H1 (cell line): ENCODE measurements around the gene CTPS1. TPM values are rescaled to one million over a fixed set of nuclear protein-coding genes. Genes with fewer than 3 reads are reported as not detected.

ENCODE experiments used
- CTCF ChIA-PET: fragments of 300-600 bp; sonication (Branson Sonifier 250); formaldehyde crosslinking; loops from one replicate; lab custom pipeline; 2021; ENCODE audit not compliant: partially characterized antibody; lab: Charles Lee
- POLR2A ChIA-PET: fragments of 300-600 bp; sonication (Branson Sonifier 250); formaldehyde crosslinking; loops from one replicate; lab custom pipeline; 2021; ENCODE audit warnings: inconsistent platforms; ENCODE audit not compliant: partially characterized antibody; lab: Charles Lee
- DNase-seq, 2 experiments: peaks; one replicate each; pipeline versions ENCODE4 v3.0.0 to v3.0.0-alpha.2; 2010 to 2022; ENCODE audit warnings: low spot score in 2 of 2, low read depth in 1 of 2, mixed read lengths in 1 of 2
- FAIRE-seq: peaks from 2 replicates; lab custom pipeline; 2011; peaks lifted over from hg19 to GRCh38; lab: Jason Lieb, UNC
- H2AFZ ChIP-seq: 2 replicates; pipeline ENCODE4 v1.8.1; 2012; ENCODE audit warnings: low read length, inconsistent platforms
- H2AK5ac ChIP-seq: 2 replicates; pipeline ENCODE4 v1.6.1; 2013; ENCODE audit warnings: low read depth, low read length
- H2BK120ac ChIP-seq: replicated peaks from 2 replicates; pipeline ENCODE3; 2013; ENCODE audit warnings: low read depth, low read length, inconsistent platforms
- H2BK12ac ChIP-seq: 2 replicates; pipeline ENCODE4 v1.6.1; 2013; ENCODE audit warnings: low read depth, low read length
- H2BK15ac ChIP-seq: 2 replicates; pipeline ENCODE4 v1.6.1; 2013; ENCODE audit warnings: low read length
- H2BK20ac ChIP-seq: 2 replicates; pipeline ENCODE4 v1.6.1; 2013; ENCODE audit warnings: low read length
- H2BK5ac ChIP-seq: 2 replicates; pipeline ENCODE4 v1.6.1; 2013; ENCODE audit warnings: low read depth, low read length
- H3K14ac ChIP-seq: 2 replicates; pipeline ENCODE4 v1.6.1; 2013; ENCODE audit warnings: inconsistent platforms; ENCODE audit not compliant: insufficient read length
- H3K18ac ChIP-seq: 2 replicates; pipeline ENCODE4 v1.6.1; 2013; ENCODE audit warnings: low read length; ENCODE audit errors: extremely low read depth
- H3K23ac ChIP-seq: 2 replicates; pipeline ENCODE4 v1.6.1; 2013; ENCODE audit warnings: inconsistent platforms; ENCODE audit not compliant: insufficient read length
- H3K23me2 ChIP-seq: 2 replicates; pipeline ENCODE4 v1.6.1; 2013; ENCODE audit warnings: low read depth, low read length
- H3K27ac ChIP-seq: 2 replicates; pipeline ENCODE4 v1.6.1; 2011; ENCODE audit warnings: low read depth, low read length, inconsistent platforms
- H3K27me3 ChIP-seq, 4 experiments: replicated peaks in 1 of 4; 1 replicate in 1 of 4; 2 replicates in 3 of 4; pipeline versions ENCODE4 v1.6.1 to v1.8.1; 2011 to 2013; ENCODE audit warnings: low read length in 3 of 4, mild to moderate bottlenecking in 3 of 4, inconsistent platforms in 2 of 4, mixed read lengths in 2 of 4, moderate library complexity in 1 of 4; ENCODE audit not compliant: control insufficient read depth in 3 of 4, insufficient read depth in 3 of 4; ENCODE audit errors: extremely low read depth in 1 of 4
- H3K36me3 ChIP-seq, 4 experiments: 2 replicates each; pipeline versions ENCODE4 v1.6.1 to v1.8.1; 2011 to 2013; ENCODE audit warnings: mild to moderate bottlenecking in 4 of 4, low read length in 3 of 4, moderate library complexity in 2 of 4, control low read depth in 1 of 4, inconsistent platforms in 1 of 4; ENCODE audit not compliant: insufficient read depth in 4 of 4, control insufficient read depth in 2 of 4
- H3K4ac ChIP-seq: replicated peaks from 2 replicates; pipeline ENCODE3; 2013; ENCODE audit warnings: low read length, low read depth, mixed read lengths, inconsistent platforms; ENCODE audit not compliant: insufficient read length
- H3K4me1 ChIP-seq, 4 experiments: replicated peaks in 1 of 4; 1 replicate in 1 of 4; 2 replicates in 3 of 4; pipeline versions ENCODE4 v1.6.1 to v1.8.1; 2011 to 2013; ENCODE audit warnings: low read length in 3 of 4, inconsistent platforms in 2 of 4, mixed read lengths in 1 of 4; ENCODE audit not compliant: insufficient read depth in 4 of 4, control insufficient read depth in 3 of 4
- H3K4me2 ChIP-seq, 2 experiments: 2 replicates each; pipeline versions ENCODE4 v1.6.1 to v1.8.1; 2011 to 2013; ENCODE audit warnings: low read depth in 2 of 2, low read length in 2 of 2, control low read depth in 1 of 2, inconsistent platforms in 1 of 2, mild to moderate bottlenecking in 1 of 2; ENCODE audit not compliant: insufficient read depth in 1 of 2
- H3K4me3 ChIP-seq, 4 experiments: fragments of 200-600, 300-600 bp in 1 of 4; sonication (generic), shearing (Covaris generic), sonication (Bioruptor Twin) in 1 of 4; 2 replicates each; pipeline versions ENCODE4 v1.5.1 to v1.8.1; 2011 to 2016; ENCODE audit warnings: low read length in 4 of 4, low read depth in 3 of 4, control low read depth in 2 of 4, inconsistent platforms in 2 of 4, mild to moderate bottlenecking in 2 of 4, mixed read lengths in 1 of 4, moderate library complexity in 1 of 4; ENCODE audit not compliant: insufficient read depth in 2 of 4; ENCODE audit errors: extremely low read depth in 1 of 4
- H3K56ac ChIP-seq: replicated peaks from 2 replicates; pipeline ENCODE3; 2013; ENCODE audit warnings: low read depth, mild to moderate bottlenecking, mixed read lengths, low read length, inconsistent platforms; ENCODE audit not compliant: insufficient read length
- H3K79me1 ChIP-seq: 2 replicates; pipeline ENCODE4 v1.6.1; 2013; ENCODE audit warnings: low read depth, low read length, control low read depth
- H3K79me2 ChIP-seq, 2 experiments: 2 replicates each; pipeline versions ENCODE4 v1.6.1 to v1.8.1; 2012 to 2013; ENCODE audit warnings: low read length in 2 of 2, mild to moderate bottlenecking in 2 of 2, inconsistent platforms in 1 of 2; ENCODE audit not compliant: insufficient read depth in 2 of 2, control insufficient read depth in 1 of 2
- H3K9ac ChIP-seq, 4 experiments: replicated peaks in 1 of 4; 1 replicate in 1 of 4; 2 replicates in 3 of 4; pipeline versions ENCODE4 v1.6.1 to v1.8.1; 2011 to 2013; ENCODE audit warnings: low read depth in 3 of 4, low read length in 3 of 4, control low read depth in 2 of 4, mild to moderate bottlenecking in 2 of 4, moderate library complexity in 2 of 4, inconsistent platforms in 1 of 4; ENCODE audit errors: extremely low read depth in 1 of 4
- H3K9me3 ChIP-seq, 2 experiments: 2 replicates each; pipeline versions ENCODE4 v1.6.1 to v1.8.1; 2012 to 2013; ENCODE audit warnings: mild to moderate bottlenecking in 2 of 2, moderate library complexity in 2 of 2, control low read depth in 1 of 2, inconsistent platforms in 1 of 2, low read depth in 1 of 2, low read length in 1 of 2, mixed read lengths in 1 of 2; ENCODE audit not compliant: insufficient read depth in 2 of 2
- H4K20me1 ChIP-seq, 2 experiments: replicated peaks in 1 of 2; 2 replicates each; pipeline versions ENCODE3 to v1.8.1; 2011 to 2013; ENCODE audit warnings: inconsistent platforms in 2 of 2, low read length in 2 of 2, mild to moderate bottlenecking in 1 of 2; ENCODE audit not compliant: insufficient read depth in 2 of 2, control insufficient read depth in 1 of 2
- H4K5ac ChIP-seq: 2 replicates; pipeline ENCODE4 v1.6.1; 2013; ENCODE audit warnings: low read length, low read depth, mixed read lengths, inconsistent platforms; ENCODE audit not compliant: insufficient read length
- H4K8ac ChIP-seq: 2 replicates; pipeline ENCODE4 v1.8.0; 2013; ENCODE audit warnings: mild to moderate bottlenecking, moderate library complexity, low read length, inconsistent platforms; ENCODE audit not compliant: insufficient read depth; ENCODE audit errors: extremely low read depth
- H4K91ac ChIP-seq: replicated peaks from 2 replicates; pipeline ENCODE3; 2013; ENCODE audit warnings: low read length, mixed read lengths, inconsistent platforms; ENCODE audit not compliant: insufficient read length
- ASH2L ChIP-seq: fragments of 200-600, 300-600 bp; sonication (generic); IDR thresholded peaks from one replicate; pipeline ENCODE4 v1.7.1; 2017; ENCODE audit warnings: low read length
- CHD1 ChIP-seq: IDR thresholded peaks from 2 replicates; pipeline ENCODE4 v1.6.1; 2012; ENCODE audit warnings: low read depth, low read length, improper control_type of control experiment
- CTBP2 ChIP-seq: IDR thresholded peaks from 2 replicates; pipeline ENCODE4 v1.7.0; 2011; ENCODE audit warnings: borderline replicate concordance, mild to moderate bottlenecking, moderate library complexity, mixed read lengths, low read length; ENCODE audit not compliant: insufficient read depth, insufficient read length
- GABPA ChIP-seq: IDR thresholded peaks from 2 replicates; pipeline ENCODE4 v1.6.1; 2011; ENCODE audit warnings: mild to moderate bottlenecking, low read length, moderate library complexity, borderline replicate concordance; ENCODE audit not compliant: insufficient read depth
- JUND ChIP-seq: IDR thresholded peaks from 2 replicates; pipeline ENCODE4 v1.6.1; 2011; ENCODE audit warnings: mild to moderate bottlenecking, improper control_type of control experiment, low read length
- POU5F1 ChIP-seq: IDR thresholded peaks from 2 replicates; pipeline ENCODE4 v1.6.1; 2011; ENCODE audit warnings: low read depth, mild to moderate bottlenecking, low read length, moderate library complexity
- SAP30 ChIP-seq: fragments of 300-600 bp; sonication (generic); IDR thresholded peaks from 2 replicates; pipeline ENCODE4 v1.7.1; 2012; ENCODE audit warnings: low read length, moderate library complexity, mild to moderate bottlenecking, inconsistent platforms; ENCODE audit not compliant: insufficient read depth, insufficient replicate concordance
- SIX5 ChIP-seq: IDR thresholded peaks from 2 replicates; pipeline ENCODE4 v1.6.1; 2011; ENCODE audit warnings: mild to moderate bottlenecking, low read depth, low read length
- SP2 ChIP-seq: IDR thresholded peaks from 2 replicates; pipeline ENCODE4 v1.6.1; 2012; ENCODE audit warnings: mild to moderate bottlenecking, low read length, inconsistent platforms
- SUZ12 ChIP-seq: fragments of 200-600 bp; sonication (generic); IDR thresholded peaks from 2 replicates; pipeline ENCODE4 v1.6.1; 2012; ENCODE audit warnings: mild to moderate bottlenecking, inconsistent platforms, low read length, moderate library complexity, mixed read lengths
- WGBS, 2 experiments: shearing (Covaris generic) in 1 of 2; methylation state at CpG; one replicate each; pipeline versions ENCODE4 v1.1.6 to v1.1.7; 2013 to 2015; ENCODE audit warnings: low lambda C conversion rate in 2 of 2, mixed read lengths in 2 of 2, inconsistent platforms in 1 of 2, low coverage in 1 of 2, missing lambda C conversion rate in 1 of 2; ENCODE audit not compliant: insufficient replicate concordance in 2 of 2, insufficient coverage in 1 of 2, insufficient read length in 1 of 2; ENCODE audit errors: extremely low coverage in 1 of 2, missing lambda C conversion rate in 1 of 2; 5-methylcytosine and 5-hydroxymethylcytosine counted together
- polyA plus RNA-seq, 7 experiments: library from polyadenylated mRNA; depleted of rRNA in 3 of 7; stranded (reverse) in 5 of 7; unstranded in 2 of 7; fragments of >200 nt in 5 of 7; fragments of 200-250 nt in 2 of 7; gene quantifications; 1 replicate in 5 of 7; 2 replicates in 1 of 7; 4 replicates in 1 of 7; pipeline versions ENCODE4 v1.2.1 to v1.2.3, GENCODE V29; 2011 to 2013; ENCODE audit warnings: missing spikeins in 2 of 7, mixed read lengths in 2 of 7
- total RNA-seq: library from RNA; stranded (reverse); fragmentation: NEBNext Ultra II Directional; extraction: Animal tissue kit (Norgen Biotek cat#: 25700); gene quantifications from 2 replicates; pipeline ENCODE4 v1.2.1, GENCODE V29; 2021

Gene CTPS1
- total and polyA plus RNA-seq, 2 of the 8 experiments (the other 6 are each of a cell fraction or from before 2014, with no cell fraction given), result 35.5 to 103 TPM

DNA sequence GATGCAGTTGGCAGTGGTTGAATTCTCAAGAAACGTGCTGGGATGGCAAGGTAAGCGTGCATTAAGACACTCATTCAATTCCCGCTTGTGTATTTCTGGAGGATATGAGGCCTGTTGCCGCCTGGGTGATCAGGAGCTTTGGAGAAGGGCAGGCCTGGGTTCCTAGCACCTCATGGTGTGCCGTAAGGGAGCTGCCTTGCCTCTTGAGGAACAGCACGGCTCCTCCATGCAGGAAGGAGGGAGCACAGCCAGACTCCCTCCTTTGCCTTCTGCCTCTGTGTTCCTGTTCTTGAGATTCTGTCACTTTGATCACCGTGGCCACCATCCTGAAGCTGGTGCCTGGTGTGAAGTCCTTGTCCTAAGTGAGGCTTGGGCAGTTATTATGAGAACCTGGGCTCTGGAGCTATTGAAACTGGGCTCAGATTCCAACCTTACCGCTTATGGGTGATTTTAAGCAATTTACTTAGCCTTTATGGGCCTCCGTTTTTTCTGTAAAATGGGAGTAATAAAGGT lies 23.7 kb downstream of the CTPS1 start:
- Histone ChIP-seq H2BK5ac (no peak overlapping the region), H3K27me3 (no peaks in the 10 kb centered on the region), H3K4me1 (no peaks in the 10 kb centered on the region), H3K27ac (no peak overlapping the region), H3K4me2 (no peak overlapping the region), H3K18ac (no peak overlapping the region), H2AFZ (no peak overlapping the region), H2BK15ac (no peak overlapping the region), H4K8ac (no peak overlapping the region), H2AK5ac (no peak overlapping the region), H3K56ac (no peak overlapping the region), H3K9ac (no peak overlapping the region), H2BK120ac (no peak overlapping the region), H2BK20ac (no peak overlapping the region), H4K5ac (no peak overlapping the region), H3K79me2 (no peaks in the 10 kb centered on the region), H3K23me2 (no peaks in the 10 kb centered on the region), H4K91ac (no peak overlapping the region), H3K9me3 (no peaks in the 10 kb centered on the region), H3K79me1 (peaks cover 5% of the 10 kb centered on the region; the same call in 1 of the 2 replicates), H4K20me1 (peaks cover 0 to 14% of the 10 kb centered on the region in 2 experiments), H3K36me3 (peaks cover 50 to 96% (median 88%) of the 10 kb centered on the region in 4 experiments), H3K4ac (no peak overlapping the region), H3K23ac (no peak overlapping the region), H3K4me3 (no peak overlapping the region), H3K14ac (no peak overlapping the region), H2BK12ac (no peak overlapping the region)
- ChIA-PET CTCF (interaction anchor here (1.0 to 1.7 kb wide), 9 partner anchors 10 to 374 kb away, joined by 3 to 5 read pairs (median 4); partner anchors contain the start of gene CTPS1), POLR2A (interaction anchor here (1.4 to 4.6 kb wide), 5 partner anchors 13 to 23 kb away, joined by 4 to 17 read pairs (median 10); partner anchors contain the start of genes CTPS1 and SLFNL1)
- DNase-seq (no peak), FAIRE-seq (no peak)
- TF ChIP-seq POU5F1 (no peak), GABPA (no peak), SIX5 (no peak), CHD1 (no peak), ASH2L (no peak), SAP30 (no peak), SUZ12 (no peak), JUND (no peak), CTBP2 (no peak), SP2 (no peak)
- WGBS, 2 experiments, result 93% methylated on average over 9 of the region's 9 CpGs; no CpG with 5 or more reads in 1 of the 2 experiments
